ENCODE data around the gene AGXT2.

AGXT2 gene

DNA sequence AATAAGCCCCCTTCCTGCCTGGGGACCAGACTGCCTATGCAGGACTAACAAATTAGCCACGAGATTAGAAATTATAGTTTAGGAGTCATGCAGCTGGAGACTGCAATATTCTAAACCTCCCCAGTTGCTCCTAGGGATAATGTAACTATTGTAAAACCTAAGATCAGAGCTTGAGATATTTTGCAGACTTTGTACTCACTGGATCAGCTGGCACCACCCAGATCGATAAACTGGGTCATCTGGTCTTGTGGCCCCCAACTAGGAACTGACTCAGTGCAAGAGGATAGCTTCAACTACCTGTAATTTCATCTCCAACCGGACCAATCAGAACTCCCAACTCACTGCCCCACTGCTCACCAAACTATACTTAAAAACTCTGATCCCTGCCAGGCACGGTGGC lies 80.2 kb downstream of the AGXT2 start:
- no peak for DNase-seq (ENCODE audit: low read depth)

DNA sequence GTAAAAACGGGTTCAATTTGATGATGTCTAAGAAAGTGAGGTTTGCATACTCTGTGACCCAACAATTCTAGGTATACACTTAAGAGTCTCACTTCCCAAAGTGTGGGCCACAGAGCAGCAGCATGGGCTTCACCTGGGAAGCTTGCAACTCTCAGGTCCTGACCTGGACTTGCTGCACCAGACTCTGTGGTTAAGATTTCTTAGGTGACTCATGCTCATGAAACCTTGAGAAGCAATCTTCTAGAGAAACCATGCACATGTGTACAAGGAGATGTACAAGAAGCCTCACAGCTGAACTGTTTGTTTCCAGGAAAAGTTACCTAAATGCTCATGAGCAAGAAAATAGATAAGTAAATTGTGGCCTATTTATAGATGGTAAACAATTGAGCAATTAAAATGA lies 88.4 kb downstream of the AGXT2 start:
- peak; percentile 13 for DNase-seq (ENCODE audit: low read depth)

DNA sequence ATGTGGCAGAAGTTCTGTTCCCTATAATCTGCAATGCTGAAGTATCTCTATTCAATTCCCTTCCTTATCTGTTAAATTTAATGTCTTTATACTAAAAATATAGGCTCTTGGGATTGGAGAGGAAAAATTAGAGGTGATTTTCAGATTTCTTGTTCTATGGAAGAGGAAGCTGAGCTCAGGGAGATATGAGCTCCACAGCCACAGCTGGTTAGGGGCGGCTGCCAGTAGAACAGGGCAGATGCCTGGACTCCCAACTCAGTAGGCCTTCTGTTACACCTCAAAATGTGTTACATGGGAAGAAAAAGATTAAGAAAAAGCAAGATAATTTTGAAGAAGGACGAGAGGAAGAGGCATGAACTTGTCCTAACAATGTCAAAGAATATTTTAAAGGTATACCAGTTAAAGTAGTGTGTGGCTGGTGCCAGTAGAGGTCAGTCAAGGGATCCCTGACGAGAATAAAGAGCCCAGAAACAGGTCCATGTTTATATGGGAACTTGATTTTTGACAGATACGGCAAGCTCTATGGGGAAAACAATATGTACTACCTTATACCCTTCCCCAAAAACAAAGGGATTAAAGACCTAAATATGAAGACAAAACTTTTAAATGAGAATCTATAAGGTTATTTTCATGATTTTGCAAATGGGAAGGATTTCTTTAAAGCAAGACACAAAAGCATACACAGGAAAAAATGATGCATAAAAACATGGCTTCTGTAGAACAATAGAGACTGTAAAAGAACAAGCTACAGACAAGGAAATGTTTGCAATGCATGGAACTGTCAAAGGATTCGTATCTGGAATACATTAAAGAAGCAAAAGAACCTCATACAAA lies 89.7 kb downstream of the AGXT2 start:
- DNase-seq (ENCODE audit: low read depth), result no peak

DNA sequence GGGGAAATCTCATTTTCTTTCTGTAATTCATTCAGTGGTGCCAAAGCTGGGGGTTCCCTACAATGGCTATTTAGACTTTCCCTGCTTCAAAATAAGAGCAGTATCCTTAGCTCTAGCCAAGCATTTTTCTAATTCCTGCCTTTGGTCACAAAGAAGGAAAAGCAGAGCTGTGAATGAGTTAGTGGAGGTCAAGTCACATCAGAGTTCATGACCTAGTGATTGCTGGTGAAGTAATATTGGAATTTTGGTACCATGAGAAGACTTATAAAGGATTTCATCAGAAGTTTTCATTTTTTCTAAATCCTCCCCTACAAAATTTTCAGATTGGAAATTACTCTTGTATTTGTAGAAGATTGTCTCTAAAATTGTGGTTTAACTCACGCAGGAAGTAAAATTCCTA lies 90.4 kb downstream of the AGXT2 start:
- DNase-seq (ENCODE audit: low read depth), result peak; percentile 47

All from GM04503 (cell line).